OCI-LY7 (cell line): ENCODE data around the gene C1orf56. TPM values are rescaled to one million over a fixed set of nuclear protein-coding genes. Genes with fewer than 3 reads are reported as not detected.

Source experiments
- BruUV-seq: library from RNA; stranded (reverse); fragments of 400-500 nt; replicated peaks from 2 replicates; lab custom pipeline; 2021; lab: Mats Ljungman, UMichigan
- CTCF ChIA-PET: fragments of 300-600 bp; sonication (Branson Sonifier 250); formaldehyde crosslinking; loops from one replicate; lab custom pipeline; 2022; ENCODE audit warnings: antibody characterized with exemption; ENCODE audit not compliant: unreplicated experiment; lab: Charles Lee
- POLR2A ChIA-PET: fragments of 300-600 bp; sonication (Branson Sonifier 250); formaldehyde crosslinking; loops from one replicate; lab custom pipeline; 2022; ENCODE audit warnings: antibody characterized with exemption; lab: Charles Lee
- DNase-seq: peaks from one replicate; pipeline ENCODE4 v3.0.0-alpha.2; 2015; ENCODE audit warnings: low spot score
- H2AFZ ChIP-seq: fragments of 200-600 bp; sonication (generic), shearing (Covaris generic); 2 replicates; pipeline ENCODE4 v1.6.1; 2014; ENCODE audit warnings: mild to moderate bottlenecking, antibody characterized with exemption, low read length, moderate library complexity
- H3K27ac ChIP-seq: fragments of 200-600 bp; sonication (generic); 2 replicates; pipeline ENCODE4 v1.5.1; 2014; ENCODE audit warnings: mixed run types, low read depth, mild to moderate bottlenecking, moderate library complexity, low read length, inconsistent platforms; ENCODE audit not compliant: poor library complexity, severe bottlenecking
- H3K36me3 ChIP-seq: fragments of 200-600 bp; sonication (generic); 2 replicates; pipeline ENCODE4 v1.6.1; 2014; ENCODE audit warnings: mild to moderate bottlenecking, antibody characterized with exemption, low read length, moderate library complexity, mixed read lengths; ENCODE audit not compliant: insufficient read depth
- H3K4me1 ChIP-seq: fragments of 200-600 bp; sonication (generic); 2 replicates; pipeline ENCODE4 v1.5.1; 2014; ENCODE audit warnings: mild to moderate bottlenecking, low read length; ENCODE audit not compliant: insufficient read depth, poor library complexity, severe bottlenecking
- H3K4me2 ChIP-seq: fragments of 200-600 bp; sonication (generic); 2 replicates; pipeline ENCODE4 v1.6.1; 2014; ENCODE audit warnings: mild to moderate bottlenecking, low read length
- H3K4me3 ChIP-seq: fragments of 200-600 bp; sonication (generic); 2 replicates; pipeline ENCODE4 v1.5.1; 2014; ENCODE audit warnings: mild to moderate bottlenecking, low read depth, low read length; ENCODE audit not compliant: poor library complexity, severe bottlenecking
- H3K79me2 ChIP-seq: fragments of 200-600 bp; sonication (generic); 2 replicates; pipeline ENCODE4 v1.6.1; 2016; ENCODE audit warnings: low read depth, mild to moderate bottlenecking, low read length, moderate library complexity, mixed read lengths; ENCODE audit not compliant: insufficient read depth
- H3K9me2 ChIP-seq: fragments of 200-600 bp; sonication (generic); 2 replicates; pipeline ENCODE4 v1.6.1; 2016; ENCODE audit warnings: mild to moderate bottlenecking, low read length, mixed read lengths; ENCODE audit not compliant: insufficient read depth
- H3K9me3 ChIP-seq: fragments of 200-600 bp; sonication (generic); 2 replicates; pipeline ENCODE4 v1.6.1; 2014; ENCODE audit warnings: mild to moderate bottlenecking, mixed run types, low read length, mixed read lengths
- H4K20me1 ChIP-seq: fragments of 200-600 bp; sonication (generic); 2 replicates; pipeline ENCODE4 v1.6.1; 2014; ENCODE audit warnings: mild to moderate bottlenecking, antibody characterized with exemption, low read length, moderate library complexity, mixed read lengths; ENCODE audit not compliant: insufficient read depth
- CTCF ChIP-seq: fragments of 200-600 bp; sonication (generic); conservative IDR thresholded peaks from 2 replicates; pipeline ENCODE4 v1.5.1; 2014; ENCODE audit warnings: mild to moderate bottlenecking, antibody characterized with exemption, low read length, moderate library complexity, mixed read lengths
- EZH2phosphoT487 ChIP-seq: fragments of 200-600 bp; sonication (generic); IDR thresholded peaks from 2 replicates; pipeline ENCODE4 v1.6.1; 2018; ENCODE audit warnings: low read depth, borderline replicate concordance, mild to moderate bottlenecking, mixed run types, antibody characterized with exemption, low read length, moderate library complexity, mixed read lengths
- intact Hi-C: fragments of 100-400 bp; cut with micrococcal nuclease; formaldehyde crosslinking; loops from one replicate; pipeline ENCODE4 v1.10.0; 2022; ENCODE audit not compliant: unreplicated experiment
- total RNA-seq, 2 experiments: library from RNA; depleted of rRNA in 1 of 2; stranded (reverse); fragments of >200 nt in 1 of 2; shearing (Covaris generic) in 1 of 2; gene quantifications; 2 replicates each; pipeline ENCODE4 v1.2.3, GENCODE V29; 2014 to 2022

Gene C1orf56
- total RNA-seq, 2 experiments from 2014 or later: 0.25 TPM; not detected in 1

GRCh38 chr1:151065089-151065645 is 17.6 kb downstream of the C1orf56 start:
- no peak overlapping the region for H3K4me3 ChIP-seq
- TF ChIP-seq EZH2phosphoT487 (no peak), CTCF (no peak)
- no peak overlapping the region for H3K4me2 ChIP-seq
- no peaks in the 10 kb centered on the region for H3K9me3 ChIP-seq
- no peak overlapping the region for H3K27ac ChIP-seq
- BruUV-seq: no TSS peak
- intact Hi-C loops: no loop called here
- H4K20me1 ChIP-seq: no peaks in the 10 kb centered on the region
- H3K79me2 ChIP-seq: peaks cover 28% of the 10 kb centered on the region; the same call in 1 of the 2 replicates
- H3K36me3 ChIP-seq: peaks cover 24% of the 10 kb centered on the region
- peaks cover 24% of the 10 kb centered on the region for H3K4me1 ChIP-seq
- ChIA-PET CTCF (no interaction called here), POLR2A (interaction anchor here (0.6 to 0.7 kb wide), 2 partner anchors 872 to 1048 kb away, joined by 3 read pairs; no protein-coding TSS in a partner anchor)
- no peak overlapping the region for H2AFZ ChIP-seq
- no peak for DNase-seq
- H3K9me2 ChIP-seq: no peaks in the 10 kb centered on the region

- Histone ChIP-seq H4K20me1 (no peaks in the 10 kb centered on the region), H3K9me3 (no peaks in the 10 kb centered on the region), H3K79me2 (peaks cover 11% of the 10 kb centered on the region; the same call in 1 of the 2 replicates), H3K4me2 (no peak overlapping the region), H3K4me1 (peaks cover 18% of the 10 kb centered on the region), H3K27ac (no peak overlapping the region), H3K9me2 (no peaks in the 10 kb centered on the region), H3K36me3 (peaks cover 24% of the 10 kb centered on the region), H3K4me3 (no peak overlapping the region), H2AFZ (no peak overlapping the region)
- ChIA-PET POLR2A (interaction anchor here (0.9 kb wide), 1 partner anchor 7 kb away, joined by 4 read pairs; the partner anchor contains the start of gene CDC42SE1), CTCF (no interaction called here)
- intact Hi-C loops: no loop called here
- TF ChIP-seq EZH2phosphoT487: no peak
- no peak for TF ChIP-seq CTCF
- BruUV-seq: no TSS peak
- no peak for DNase-seq
Measured at GRCh38 chr1:151067185-151067584, 19.6 kb downstream of the C1orf56 start.

GRCh38 chr1:151069103-151069486 is 21.5 kb downstream of the C1orf56 start:
- no peaks in the 10 kb centered on the region for H4K20me1 ChIP-seq
- peaks cover 10% of the 10 kb centered on the region; the same call in 1 of the 2 replicates for H3K79me2 ChIP-seq
- ChIA-PET CTCF (no interaction called here), POLR2A (interaction anchor here (0.6 to 1.5 kb wide), 2 partner anchors 7 to 43 kb away, joined by 3 to 5 read pairs; no protein-coding TSS in a partner anchor)
- no peak for DNase-seq
- peak overlapping the region; percentile 80; the same call in 1 of the 2 replicates for H3K4me2 ChIP-seq
- peaks cover 21% of the 10 kb centered on the region for H3K4me1 ChIP-seq
- no peaks in the 10 kb centered on the region for H3K9me3 ChIP-seq
- TF ChIP-seq EZH2phosphoT487: no peak
- no peak for TF ChIP-seq CTCF
- no peaks in the 10 kb centered on the region for H3K9me2 ChIP-seq
- intact Hi-C loops: no loop called here
- no peak overlapping the region for H3K4me3 ChIP-seq
- no TSS peak for BruUV-seq
- no peak overlapping the region for H2AFZ ChIP-seq
- no peak overlapping the region for H3K27ac ChIP-seq
- H3K36me3 ChIP-seq: peaks cover 24% of the 10 kb centered on the region
